Activated naive CD4-positive, alpha-beta T cell treated with anti-CD3 and anti-CD28 coated beads, Interleukin-2, amount 10 ng/mL, durations not matched to agents 7 days and 5 days (primary cell): Measurements from ENCODE around the gene HACL1.

Source experiments
- CTCF ChIA-PET: fragments of 350-600 bp; sonication (Branson Sonifier 250); formaldehyde crosslinking; loops from one replicate; lab custom pipeline; 2021; ENCODE audit warnings: antibody characterized with exemption; lab: Charles Lee
- DNase-seq: peaks from one replicate; pipeline ENCODE4 v3.0.0-alpha.2; 2020
- H3K27ac Mint-ChIP-seq: one replicate; pipeline ENCODE4 v1.8.0; 2021; ENCODE audit warnings: mild to moderate bottlenecking, moderate library complexity, mixed read lengths
- H3K27me3 Mint-ChIP-seq: one replicate; pipeline ENCODE4 v1.8.0; 2021; ENCODE audit warnings: mild to moderate bottlenecking, mixed read lengths
- H3K36me3 Mint-ChIP-seq: one replicate; pipeline ENCODE4 v1.8.0; 2021; ENCODE audit warnings: mixed read lengths
- H3K4me1 Mint-ChIP-seq: one replicate; pipeline ENCODE4 v1.8.0; 2021; ENCODE audit warnings: mixed read lengths
- H3K4me3 Mint-ChIP-seq: one replicate; pipeline ENCODE4 v1.8.0; 2021; ENCODE audit warnings: mild to moderate bottlenecking, moderate library complexity, mixed read lengths
- H3K9me3 Mint-ChIP-seq: one replicate; pipeline ENCODE4 v1.8.0; 2021; ENCODE audit warnings: mixed read lengths

The HACL1 gene

DNA sequence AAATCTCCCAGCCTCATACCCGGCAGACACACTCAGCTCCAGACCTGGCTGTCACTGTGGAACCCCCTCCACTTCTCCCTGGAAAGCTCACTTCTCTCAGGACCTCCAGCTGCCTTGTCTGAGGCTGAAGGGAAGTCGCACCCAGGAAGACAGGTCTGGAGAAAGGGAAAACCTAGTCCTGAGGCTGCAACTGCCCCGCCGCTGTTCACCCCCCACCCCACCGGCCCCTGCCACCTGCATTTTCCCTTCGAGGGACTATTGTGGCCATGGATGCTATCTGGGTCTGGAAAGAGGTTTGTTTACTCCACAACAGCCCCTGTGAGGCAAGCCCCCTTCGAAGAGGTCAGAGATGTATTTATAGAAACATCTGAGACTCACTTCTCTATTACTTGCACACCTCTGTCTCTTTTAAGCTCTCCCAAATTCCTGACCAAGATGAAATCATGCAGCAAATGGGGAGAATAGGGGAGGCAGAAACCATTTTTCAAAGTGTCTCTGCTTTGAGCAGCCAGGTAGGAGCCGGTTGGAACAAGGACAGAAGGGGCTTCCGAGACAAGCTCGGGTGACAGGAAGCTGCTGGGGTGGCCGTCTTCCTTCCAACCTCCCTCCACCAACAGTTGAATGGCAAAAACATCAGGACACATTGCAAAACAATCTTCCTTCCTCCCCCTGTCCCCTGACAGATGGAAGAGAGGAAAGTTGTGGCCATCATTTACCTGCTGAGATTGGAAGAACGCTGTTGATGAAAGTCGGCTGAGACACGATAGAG is 80.4 kb downstream of the HACL1 start:
- Mint-ChIP-seq H3K27ac (no peak overlapping the region), H3K27me3 (peaks cover 20% of the 10 kb centered on the region), H3K9me3 (no peaks in the 10 kb centered on the region), H3K4me3 (peak overlapping the region; percentile 47), H3K36me3 (peaks cover 2% of the 10 kb centered on the region), H3K4me1 (peaks cover 16% of the 10 kb centered on the region)
- CTCF ChIA-PET = interaction anchor here (0.6 to 1.4 kb wide), 3 partner anchors 8 to 253 kb away, joined by 3 to 5 read pairs (median 3); no protein-coding TSS in a partner anchor
- no peak for DNase-seq

DNA sequence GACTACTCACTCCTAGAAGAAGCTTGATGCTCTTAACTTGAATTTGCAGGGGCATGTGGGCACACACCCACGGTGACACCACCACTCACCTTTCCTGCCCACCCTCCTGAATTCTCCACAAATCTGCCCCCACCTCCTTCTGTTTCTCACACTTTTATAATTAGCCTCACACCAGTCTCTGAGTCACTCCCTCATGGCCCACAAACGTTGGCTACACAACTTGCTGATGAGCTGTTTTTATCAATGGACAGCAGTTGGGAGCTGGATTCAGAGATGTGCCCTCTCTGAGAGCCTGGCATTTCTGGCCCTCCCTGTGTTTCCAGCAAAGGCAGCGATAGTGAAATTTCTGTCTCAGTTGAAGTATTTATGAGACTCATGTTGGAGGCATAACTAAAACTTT is 81.2 kb downstream of the HACL1 start:
- no peak for DNase-seq
- Mint-ChIP-seq H3K27me3 (peaks cover 20% of the 10 kb centered on the region), H3K36me3 (no peaks in the 10 kb centered on the region), H3K27ac (no peak overlapping the region), H3K4me3 (peak overlapping the region; percentile 2), H3K9me3 (no peaks in the 10 kb centered on the region), H3K4me1 (peaks cover 16% of the 10 kb centered on the region)
- CTCF ChIA-PET = no interaction called here

DNA sequence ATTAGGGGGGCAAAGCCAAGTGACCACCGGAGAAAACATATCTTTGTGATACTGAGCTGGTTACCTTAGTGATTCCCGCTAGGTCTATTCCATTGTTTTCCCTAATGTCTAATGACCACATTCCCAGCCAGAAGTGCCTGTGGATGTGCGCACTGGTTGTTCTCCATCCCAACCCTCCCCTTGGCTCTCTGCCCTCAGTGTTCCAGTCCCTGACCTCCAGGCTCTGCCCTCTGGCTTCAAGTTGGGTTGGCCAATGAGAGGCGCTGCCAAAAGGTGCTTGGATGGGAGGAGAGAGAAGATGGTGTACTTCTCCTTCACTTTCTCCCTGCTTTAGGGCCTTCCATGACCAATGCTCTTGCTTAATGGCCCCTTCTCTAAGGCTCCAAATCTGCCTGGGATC is 82.3 kb downstream of the HACL1 start:
- no peak for DNase-seq
- Mint-ChIP-seq H3K9me3 (no peaks in the 10 kb centered on the region), H3K36me3 (no peaks in the 10 kb centered on the region), H3K27me3 (peaks cover 24% of the 10 kb centered on the region), H3K4me3 (no peak overlapping the region), H3K27ac (no peak overlapping the region), H3K4me1 (peaks cover 17% of the 10 kb centered on the region)
- CTCF ChIA-PET = interaction anchor here (0.9 kb wide), 1 partner anchor 8 kb away, joined by 3 read pairs; no protein-coding TSS in a partner anchor

DNA sequence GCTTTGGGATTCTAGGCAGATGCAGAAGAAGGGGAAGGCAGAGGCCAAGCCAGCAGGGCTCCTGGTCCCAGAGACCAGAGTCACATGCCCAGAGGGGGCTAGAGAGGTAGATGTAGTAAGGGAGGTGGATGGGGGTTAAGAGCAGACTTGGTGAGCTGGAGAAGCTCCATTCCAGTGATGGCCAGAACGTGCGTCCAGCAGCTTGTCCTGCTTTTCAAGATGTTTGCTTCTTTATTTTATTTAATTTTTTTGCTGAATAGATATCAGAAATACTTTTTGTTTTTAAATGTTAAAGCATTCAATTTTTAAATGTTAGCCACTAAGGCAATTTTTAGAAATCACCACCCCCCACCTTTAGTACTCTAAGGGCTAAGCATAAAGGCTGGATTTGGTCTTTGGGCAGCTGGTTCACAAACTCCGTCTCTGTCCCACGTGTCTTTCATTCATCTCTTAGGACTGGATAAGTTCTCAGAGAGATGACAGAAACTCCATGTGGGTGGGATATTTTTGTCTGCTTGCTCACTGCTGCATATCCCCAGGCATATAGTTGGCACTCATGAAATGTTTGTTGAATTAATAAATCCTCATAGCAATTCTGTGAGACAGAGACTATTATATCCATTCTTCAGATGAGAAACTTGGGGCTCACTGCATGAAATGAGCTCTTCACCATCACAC is 86.6 kb downstream of the HACL1 start:
- CTCF ChIA-PET = interaction anchor here (0.6 to 1.0 kb wide), 3 partner anchors 42 to 138 kb away, joined by 3 read pairs; no protein-coding TSS in a partner anchor

DNA sequence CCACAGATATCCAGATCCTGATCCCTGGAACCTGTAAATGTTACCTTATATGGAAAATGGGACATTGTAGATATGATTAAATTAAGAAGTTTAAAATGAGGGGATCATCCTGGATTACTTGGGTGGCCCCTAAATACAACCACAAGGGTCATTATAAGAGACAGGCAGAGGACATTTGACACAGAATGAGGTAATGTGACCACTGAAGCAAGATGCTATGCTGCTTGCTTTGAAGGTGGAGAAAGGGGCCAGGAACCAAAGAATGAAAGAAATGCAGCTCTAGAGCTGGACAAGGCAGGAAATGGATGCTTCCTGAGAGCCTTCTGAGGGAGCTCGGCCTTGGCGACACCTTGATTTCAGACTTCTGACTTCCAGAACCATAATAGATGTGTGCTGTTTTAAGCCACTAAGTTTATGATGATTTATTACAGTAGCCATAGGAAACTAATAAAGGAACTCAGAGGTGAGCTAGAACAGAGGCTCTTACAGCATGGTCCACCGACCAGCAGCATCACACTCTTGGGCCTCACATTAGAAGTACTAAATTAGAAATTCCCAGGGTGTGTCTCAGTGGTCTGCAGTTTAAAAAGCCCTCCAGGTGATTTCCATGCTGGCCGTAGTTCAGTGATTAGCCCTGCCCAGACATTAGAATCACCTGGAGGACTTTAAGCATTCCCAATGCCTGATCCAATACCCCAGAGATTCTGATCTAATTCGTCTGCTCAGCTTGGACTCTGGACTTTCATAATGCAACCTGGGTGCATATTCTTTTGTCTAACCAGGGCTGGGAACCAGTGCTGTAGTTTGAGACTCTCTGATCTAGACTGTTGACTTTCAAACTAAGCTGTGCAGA is 87.3 kb downstream of the HACL1 start:
- Mint-ChIP-seq H3K27me3 (peaks cover 20% of the 10 kb centered on the region), H3K36me3 (peaks cover 1% of the 10 kb centered on the region), H3K4me1 (peaks cover 16% of the 10 kb centered on the region), H3K9me3 (no peaks in the 10 kb centered on the region), H3K4me3 (no peak overlapping the region), H3K27ac (no peak overlapping the region)
- DNase-seq = no peak
- CTCF ChIA-PET = interaction anchor here (0.7 kb wide), 1 partner anchor 44 kb away, joined by 3 read pairs; no protein-coding TSS in a partner anchor

More for the DNA sequence above, 86.6 kb downstream of the HACL1 start:
- H3K36me3 Mint-ChIP-seq = peaks cover 1% of the 10 kb centered on the region
- H3K27ac Mint-ChIP-seq = no peak overlapping the region
- no peak for DNase-seq
- no peaks in the 10 kb centered on the region for H3K9me3 Mint-ChIP-seq
- peaks cover 16% of the 10 kb centered on the region for H3K4me1 Mint-ChIP-seq
- H3K27me3 Mint-ChIP-seq = peaks cover 20% of the 10 kb centered on the region
- H3K4me3 Mint-ChIP-seq = no peak overlapping the region

DNA sequence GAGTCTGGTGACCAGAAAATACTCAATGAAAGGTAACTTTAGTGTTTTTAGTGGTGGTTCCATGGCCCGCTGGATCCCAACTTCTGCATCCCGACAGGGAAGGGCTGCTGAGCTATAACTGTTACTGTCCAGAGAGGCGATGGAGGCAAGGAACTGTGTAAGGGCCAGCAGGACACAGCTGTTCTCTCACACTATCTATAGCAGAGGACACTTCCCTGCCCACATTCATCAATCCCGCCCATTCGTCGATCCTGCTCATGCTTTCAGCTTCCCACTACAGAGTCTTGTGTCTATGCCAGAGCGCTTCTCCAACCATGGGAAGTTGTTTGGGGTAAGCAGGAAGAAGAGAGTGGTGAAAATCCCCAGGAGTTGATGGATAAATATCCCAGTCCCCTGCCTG is 88.3 kb downstream of the HACL1 start:
- H3K36me3 Mint-ChIP-seq = peaks cover 1% of the 10 kb centered on the region
- H3K4me1 Mint-ChIP-seq = peaks cover 16% of the 10 kb centered on the region
- H3K27me3 Mint-ChIP-seq = peaks cover 20% of the 10 kb centered on the region
- CTCF ChIA-PET = interaction anchor here (1.0 kb wide), 1 partner anchor 8 kb away, joined by 3 read pairs; no protein-coding TSS in a partner anchor
- no peak overlapping the region for H3K27ac Mint-ChIP-seq
- no peaks in the 10 kb centered on the region for H3K9me3 Mint-ChIP-seq
- DNase-seq = no peak
- H3K4me3 Mint-ChIP-seq = no peak overlapping the region

DNA sequence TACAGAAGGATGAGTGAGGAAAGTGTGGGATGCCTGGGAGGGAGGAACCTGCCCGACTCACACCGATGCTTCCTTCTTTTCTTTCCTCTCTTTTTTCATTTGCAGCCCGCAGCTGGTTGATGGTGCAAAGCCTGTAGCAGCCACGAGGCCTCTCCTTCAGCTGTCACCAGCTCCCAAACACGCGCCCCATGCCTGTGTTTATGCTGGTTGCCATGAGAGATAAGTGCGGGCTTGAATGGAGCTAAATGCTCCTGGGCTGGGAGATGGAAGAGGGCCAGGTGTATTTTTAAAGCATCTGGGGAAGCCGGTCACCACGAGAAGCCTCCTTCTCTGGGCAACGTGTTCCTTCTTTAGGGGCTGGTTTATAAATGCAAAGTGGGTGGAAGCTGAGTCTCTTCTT is 89.2 kb downstream of the HACL1 start:
- H3K27me3 Mint-ChIP-seq = peaks cover 20% of the 10 kb centered on the region
- no peaks in the 10 kb centered on the region for H3K9me3 Mint-ChIP-seq
- H3K27ac Mint-ChIP-seq = no peak overlapping the region
- no peak for DNase-seq
- peaks cover 16% of the 10 kb centered on the region for H3K4me1 Mint-ChIP-seq
- H3K36me3 Mint-ChIP-seq = peaks cover 1% of the 10 kb centered on the region
- CTCF ChIA-PET = interaction anchor here (0.7 to 1.0 kb wide), 4 partner anchors 9 to 45 kb away, joined by 3 to 4 read pairs (median 3); no protein-coding TSS in a partner anchor
- H3K4me3 Mint-ChIP-seq = no peak overlapping the region

DNA sequence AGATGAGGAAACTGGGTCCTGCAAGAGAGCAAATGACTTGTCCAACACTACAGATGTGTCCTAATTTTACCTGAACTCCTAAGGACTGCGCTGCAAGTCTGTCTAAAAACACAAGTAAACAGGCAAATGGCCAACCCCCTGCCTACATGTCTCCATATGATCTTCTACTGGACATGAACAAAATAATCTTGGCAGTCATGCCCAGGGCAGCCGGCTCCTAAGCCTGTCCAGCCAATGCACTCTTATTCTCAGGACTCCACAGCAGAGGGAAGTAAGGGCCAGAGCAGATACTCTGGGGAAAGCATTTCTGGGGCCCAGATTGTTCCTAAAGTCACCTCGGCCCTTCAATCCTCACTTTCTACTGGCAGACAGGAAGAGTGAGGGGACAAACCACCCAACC is 90.2 kb downstream of the HACL1 start:
- Mint-ChIP-seq H3K27me3 (peaks cover 20% of the 10 kb centered on the region), H3K27ac (no peak overlapping the region), H3K36me3 (peaks cover 1% of the 10 kb centered on the region), H3K4me1 (peaks cover 16% of the 10 kb centered on the region), H3K4me3 (no peak overlapping the region), H3K9me3 (no peaks in the 10 kb centered on the region)
- CTCF ChIA-PET = interaction anchor here (1.0 kb wide), 1 partner anchor 12 kb away, joined by 3 read pairs; no protein-coding TSS in a partner anchor
- no peak for DNase-seq
